ENCODE results near the gene PTDSS2.

PTDSS2 gene

DNA sequence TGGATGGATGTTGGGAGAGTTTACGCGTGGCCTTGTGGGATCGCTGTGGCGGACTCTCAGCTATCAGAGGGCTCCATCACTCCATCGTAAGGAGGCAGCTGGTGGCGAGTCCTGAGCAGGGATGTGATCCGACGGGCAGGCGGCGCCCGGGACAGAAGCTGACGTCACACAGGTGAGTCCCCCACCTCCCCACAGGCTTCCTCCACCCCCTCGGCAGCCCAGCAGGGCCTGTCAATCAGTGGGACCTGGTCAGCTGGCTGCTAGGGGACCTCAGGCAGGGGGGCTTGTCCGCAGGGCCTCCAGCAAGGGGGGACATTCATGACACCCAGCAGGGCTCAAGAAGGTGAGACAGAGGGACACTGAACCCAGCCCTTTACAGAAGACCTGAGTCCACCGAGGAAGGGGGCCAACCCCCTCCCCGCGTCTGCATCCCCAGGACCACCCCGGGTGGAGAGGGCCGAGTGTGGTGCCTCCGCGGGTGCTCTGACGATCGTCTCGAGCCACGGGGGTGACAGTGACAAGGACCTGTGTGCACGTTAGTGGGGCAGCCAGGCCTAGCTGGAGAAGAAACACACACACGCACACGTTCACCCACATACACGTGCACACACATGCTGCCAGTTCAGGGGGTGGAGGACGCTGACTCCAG is 78.2 kb downstream of the PTDSS2 start:
- DNase-seq (ENCODE audit: low read depth, low spot score): no peak
- no peak overlapping the region for H3K4me3 ChIP-seq (ENCODE audit: low read depth, low read length)
- TF ChIP-seq, protein P1, sequence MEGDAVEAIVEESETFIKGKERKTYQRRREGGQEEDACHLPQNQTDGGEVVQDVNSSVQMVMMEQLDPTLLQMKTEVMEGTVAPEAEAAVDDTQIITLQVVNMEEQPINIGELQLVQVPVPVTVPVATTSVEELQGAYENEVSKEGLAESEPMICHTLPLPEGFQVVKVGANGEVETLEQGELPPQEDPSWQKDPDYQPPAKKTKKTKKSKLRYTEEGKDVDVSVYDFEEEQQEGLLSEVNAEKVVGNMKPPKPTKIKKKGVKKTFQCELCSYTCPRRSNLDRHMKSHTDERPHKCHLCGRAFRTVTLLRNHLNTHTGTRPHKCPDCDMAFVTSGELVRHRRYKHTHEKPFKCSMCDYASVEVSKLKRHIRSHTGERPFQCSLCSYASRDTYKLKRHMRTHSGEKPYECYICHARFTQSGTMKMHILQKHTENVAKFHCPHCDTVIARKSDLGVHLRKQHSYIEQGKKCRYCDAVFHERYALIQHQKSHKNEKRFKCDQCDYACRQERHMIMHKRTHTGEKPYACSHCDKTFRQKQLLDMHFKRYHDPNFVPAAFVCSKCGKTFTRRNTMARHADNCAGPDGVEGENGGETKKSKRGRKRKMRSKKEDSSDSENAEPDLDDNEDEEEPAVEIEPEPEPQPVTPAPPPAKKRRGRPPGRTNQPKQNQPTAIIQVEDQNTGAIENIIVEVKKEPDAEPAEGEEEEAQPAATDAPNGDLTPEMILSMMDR (IDR thresholded peaks at IDR 0.05; ENCODE audit: low read depth, low read length): no peak
- in situ Hi-C loops (cut with HindIII; ENCODE audit: low sequenced_read_pairs): no loop called here

DNA sequence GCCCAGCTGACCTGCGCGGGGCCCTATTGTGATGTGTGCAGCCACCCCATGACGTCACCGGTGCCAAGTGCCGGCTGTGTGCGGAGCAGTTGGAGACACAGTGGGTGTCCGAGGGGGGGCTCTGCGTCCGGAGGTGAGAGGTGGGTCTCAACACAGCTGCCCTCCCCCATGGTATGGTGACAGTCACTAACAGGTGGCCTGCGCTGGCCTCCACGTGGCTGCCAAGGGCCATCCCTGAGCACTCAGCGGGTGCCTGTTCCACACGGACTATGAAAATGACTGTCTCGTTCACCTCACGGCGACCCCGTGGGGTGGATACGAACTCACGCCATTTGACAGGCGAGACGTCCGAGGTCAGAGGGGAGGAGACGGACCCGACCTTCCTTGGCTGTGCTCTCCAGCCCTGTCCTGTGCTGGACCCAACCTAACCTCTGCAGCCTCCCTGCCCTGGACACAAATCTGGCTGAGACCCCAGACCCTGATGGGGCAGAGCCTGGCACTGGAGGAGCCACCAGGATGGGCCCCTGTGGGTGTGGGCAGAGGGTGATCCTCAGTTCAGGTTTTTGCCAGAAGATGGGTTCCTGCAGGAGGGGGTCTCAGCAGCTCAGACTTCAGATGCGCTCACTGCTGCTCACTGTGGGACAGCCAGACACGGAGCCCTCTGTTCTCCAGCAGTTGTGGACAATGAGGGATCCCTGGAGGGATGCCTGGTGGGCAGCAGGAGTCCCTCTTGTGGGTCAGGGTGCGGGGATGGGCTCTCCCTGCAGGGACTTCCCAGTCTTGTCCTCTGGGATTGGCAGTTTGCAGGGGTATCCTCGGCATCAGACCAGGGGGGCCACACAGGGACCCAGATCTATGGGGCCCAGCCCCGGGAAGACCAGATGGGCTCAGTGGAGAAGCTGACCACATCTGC is 79.0 kb downstream of the PTDSS2 start:
- TF ChIP-seq, protein P1 (IDR thresholded peaks at IDR 0.05; ENCODE audit: low read depth, low read length): no peak
- DNase-seq (ENCODE audit: low read depth, low spot score): no peak
- H3K4me3 ChIP-seq (ENCODE audit: low read depth, low read length): no peak overlapping the region
- in situ Hi-C loops (cut with HindIII; ENCODE audit: low sequenced_read_pairs): no loop called here

DNA sequence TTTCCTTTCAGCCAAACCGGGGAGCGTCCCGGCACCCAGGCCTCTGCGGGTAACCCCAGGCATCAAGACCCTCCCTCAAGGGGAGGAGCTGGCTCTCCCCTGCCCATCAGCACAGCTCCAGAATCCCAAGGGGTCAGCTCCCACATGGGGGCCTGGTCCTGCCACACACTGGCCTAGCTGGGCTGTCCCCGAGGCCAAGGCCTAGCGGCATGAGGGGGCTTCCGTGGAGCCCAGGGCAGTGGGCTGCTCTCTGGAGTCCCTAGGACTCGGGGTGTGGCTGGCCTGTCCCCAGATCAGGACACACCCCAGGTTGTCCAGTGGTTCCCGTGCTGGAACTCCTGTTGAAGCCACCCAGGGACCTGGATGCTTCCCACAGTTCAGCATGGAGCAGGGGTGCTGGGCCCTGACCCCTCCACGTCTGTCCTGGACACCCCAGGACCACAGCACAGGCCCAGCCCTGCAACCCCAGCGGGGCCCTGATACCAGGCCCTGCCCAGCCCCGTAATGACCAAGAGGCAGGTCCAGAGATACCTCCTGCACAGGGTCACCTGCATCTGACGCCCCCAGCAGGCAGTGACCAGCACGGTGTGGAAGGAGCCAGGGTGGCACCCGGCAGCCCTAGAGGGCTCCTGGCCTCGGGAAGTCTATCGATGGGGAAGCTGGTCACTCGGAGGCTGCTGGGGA is 79.8 kb downstream of the PTDSS2 start:
- H3K4me3 ChIP-seq (ENCODE audit: low read depth, low read length): no peak overlapping the region
- in situ Hi-C loops (cut with HindIII; ENCODE audit: low sequenced_read_pairs): no loop called here
- no peak for DNase-seq (ENCODE audit: low read depth, low spot score)
- TF ChIP-seq, protein P1 (IDR thresholded peaks at IDR 0.05; ENCODE audit: low read depth, low read length): no peak

DNA sequence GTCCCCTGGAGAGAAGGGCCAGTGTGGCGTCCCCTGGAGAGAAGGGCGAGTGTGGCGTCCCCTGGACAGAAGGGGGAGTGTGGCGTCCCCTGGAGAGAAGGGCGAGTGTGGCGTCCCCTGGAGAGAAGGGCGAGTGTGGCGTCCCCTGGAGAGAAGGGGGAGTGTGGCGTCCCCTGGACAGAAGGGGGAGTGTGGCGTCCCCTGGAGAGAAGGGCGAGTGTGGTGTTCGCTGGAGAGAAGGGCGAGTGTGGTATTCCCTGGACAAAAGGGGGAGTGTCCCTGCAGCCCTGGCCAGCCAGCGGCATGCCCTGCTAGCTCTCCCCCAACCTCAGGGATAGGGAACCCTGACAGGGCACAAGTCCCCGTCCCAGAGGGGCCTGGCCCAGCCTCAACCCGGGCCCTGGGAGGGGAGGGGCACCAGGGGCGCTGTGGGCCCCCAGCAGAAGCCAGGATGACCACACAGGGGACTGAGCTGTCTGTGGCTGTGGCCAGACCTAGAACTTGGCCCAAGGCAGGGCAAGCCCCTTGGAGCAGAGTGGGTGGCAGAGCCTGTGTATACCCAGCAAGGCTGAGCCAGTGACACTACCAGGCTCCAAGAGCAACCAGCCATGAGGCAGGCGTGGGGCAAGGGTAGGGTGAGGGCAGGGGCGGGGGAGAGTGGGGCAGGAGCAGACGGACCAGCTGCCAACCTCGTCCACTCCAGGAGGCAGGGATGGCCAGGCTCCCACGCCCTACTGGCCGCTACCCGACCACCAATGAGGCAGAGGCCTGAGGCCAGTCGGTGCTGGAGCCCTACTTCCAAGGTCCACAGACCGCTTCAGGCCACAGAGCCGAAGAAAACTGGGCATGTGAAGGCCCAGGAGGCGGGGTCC is 81.1 kb downstream of the PTDSS2 start:
- in situ Hi-C loops (cut with HindIII; ENCODE audit: low sequenced_read_pairs): no loop called here
- no peak for DNase-seq (ENCODE audit: low read depth, low spot score)
- TF ChIP-seq, protein P1 (IDR thresholded peaks at IDR 0.05; ENCODE audit: low read depth, low read length): no peak
- H3K4me3 ChIP-seq (ENCODE audit: low read depth, low read length): no peak overlapping the region

DNA sequence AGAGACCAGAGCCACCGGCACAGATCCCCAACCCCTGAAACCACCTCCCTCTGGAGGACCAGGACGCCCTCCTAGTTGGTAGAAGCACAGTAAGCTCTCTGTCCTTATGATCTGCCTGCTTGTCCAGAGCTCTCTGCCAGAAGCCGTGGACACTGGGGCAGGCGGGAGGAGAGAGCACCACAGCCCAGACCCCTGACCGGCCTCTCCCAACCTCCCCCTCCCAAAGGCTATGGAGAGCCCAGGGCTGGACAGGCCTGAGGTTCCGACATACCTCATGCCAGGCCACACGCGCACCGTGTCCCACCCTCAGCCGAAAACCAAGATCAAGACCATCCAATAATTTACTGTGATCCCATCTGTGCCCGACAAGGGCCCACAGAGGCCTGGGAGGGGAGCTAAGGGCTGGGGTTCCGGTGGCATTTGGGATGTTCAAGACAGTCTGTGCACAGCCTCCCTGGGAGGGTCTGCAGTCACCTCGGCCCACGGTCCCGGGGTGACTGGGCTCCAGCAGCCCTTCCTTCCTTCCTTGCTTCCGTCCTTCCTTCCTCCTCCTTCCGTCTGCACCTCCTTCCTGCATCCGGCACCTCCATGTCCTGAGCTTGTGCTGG is 81.9 kb downstream of the PTDSS2 start:
- H3K4me3 ChIP-seq (ENCODE audit: low read depth, low read length): no peak overlapping the region
- TF ChIP-seq, protein P1 (IDR thresholded peaks at IDR 0.05; ENCODE audit: low read depth, low read length): no peak
- in situ Hi-C loops (cut with HindIII; ENCODE audit: low sequenced_read_pairs): no loop called here
- DNase-seq (ENCODE audit: low read depth, low spot score): no peak
